Iris pigment epithelial cell (primary cell): ENCODE results near the gene KIZ.
"Not testable (repeated sequence)": the region's sequence is repeated elsewhere in the genome, so short reads cannot be mapped to it uniquely, and the experiment has no call there.

Source experiments
- DNase-seq: peaks from one replicate; pipeline ENCODE4 v3.0.0-alpha.2; 2011; ENCODE audit warnings: low read depth

KIZ gene

DNA sequence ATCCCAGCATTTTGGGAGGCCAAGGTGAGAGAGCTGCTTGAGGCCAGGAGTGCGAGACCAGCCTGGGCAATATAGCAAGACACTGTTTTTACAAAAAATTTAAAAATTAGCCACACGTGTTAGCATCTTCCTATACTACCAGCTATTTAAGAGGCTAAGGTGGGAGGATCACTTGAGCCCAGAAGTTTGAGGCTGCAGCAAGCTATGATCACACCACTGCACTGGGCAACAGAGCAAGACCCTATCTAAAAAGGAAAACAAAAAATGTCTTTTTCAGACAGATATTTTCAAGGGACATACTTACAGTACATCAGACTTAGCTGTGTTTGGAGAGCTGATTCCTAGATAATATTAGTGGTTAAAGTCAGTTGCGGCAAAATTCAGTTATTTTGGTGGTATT is 104.3 kb downstream of the KIZ start:
- DNase-seq: no peak

- DNase-seq: no peak
Measured at GRCh38 chr20:21230686-21231085, 104.8 kb downstream of the KIZ start.

GRCh38 chr20:21232546-21233280 is 106.8 kb downstream of the KIZ start:
- no peak for DNase-seq

- DNase-seq: no peak
Measured at GRCh38 chr20:21234324-21234723, 108.4 kb downstream of the KIZ start.

DNA sequence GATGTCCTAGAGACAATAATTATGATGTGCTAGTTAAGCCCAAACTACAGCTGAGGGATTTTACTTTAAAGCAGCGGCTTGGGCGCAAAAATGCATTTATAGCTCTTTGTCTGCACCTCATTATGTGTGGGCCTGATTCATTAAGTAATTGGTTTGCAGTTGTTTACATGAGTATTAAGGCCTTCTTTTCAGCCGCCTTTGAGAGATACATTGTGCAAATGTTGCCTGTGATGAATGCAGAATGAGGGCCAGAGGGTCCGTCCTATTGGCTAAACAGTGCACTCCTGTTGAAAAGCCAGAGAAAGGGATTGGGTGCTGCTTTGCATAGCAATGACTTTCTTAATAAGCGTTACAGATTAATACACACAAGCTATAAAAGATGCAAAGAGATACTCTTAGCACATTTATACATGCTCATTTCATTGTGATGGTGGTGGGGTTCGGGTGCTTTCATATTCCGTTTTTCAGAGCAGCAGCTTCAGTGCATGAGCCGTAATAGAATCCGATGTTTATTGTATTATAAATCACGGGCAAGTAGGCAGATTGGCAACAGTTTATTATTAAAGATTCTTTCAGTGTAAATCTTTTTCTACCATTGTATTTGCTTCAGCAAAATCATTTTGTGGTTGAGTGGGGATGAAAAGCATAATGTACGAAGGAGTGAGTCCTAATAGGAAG is 109.1 kb downstream of the KIZ start:
- no peak for DNase-seq

GRCh38 chr20:21235484-21236445 is 109.9 kb downstream of the KIZ start:
- DNase-seq: peak; percentile 60

GRCh38 chr20:21237956-21238799 is 112.3 kb downstream of the KIZ start:
- DNase-seq: peak; percentile 24

GRCh38 chr20:21238818-21239536 is 113.1 kb downstream of the KIZ start:
- no peak for DNase-seq

DNA sequence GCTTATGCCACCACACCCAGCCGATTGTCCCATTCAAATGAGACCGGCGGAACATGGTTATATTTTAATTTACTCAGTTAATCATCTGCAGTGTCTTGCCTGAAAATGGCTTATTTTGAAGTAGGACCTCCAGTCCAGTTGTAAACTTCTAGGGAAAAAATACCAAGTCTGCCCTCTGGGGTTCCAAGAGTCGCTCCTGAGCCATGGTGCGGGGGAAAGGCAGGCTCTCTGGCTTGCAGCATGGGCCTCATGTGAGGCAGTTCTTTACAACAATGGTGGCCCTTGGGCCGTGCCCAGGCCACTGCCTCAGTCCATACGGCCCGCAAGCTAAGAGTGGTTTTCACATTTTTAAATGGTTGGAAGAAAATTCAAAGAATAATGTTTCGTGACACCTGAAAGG is 114.5 kb downstream of the KIZ start:
- no peak for DNase-seq

DNA sequence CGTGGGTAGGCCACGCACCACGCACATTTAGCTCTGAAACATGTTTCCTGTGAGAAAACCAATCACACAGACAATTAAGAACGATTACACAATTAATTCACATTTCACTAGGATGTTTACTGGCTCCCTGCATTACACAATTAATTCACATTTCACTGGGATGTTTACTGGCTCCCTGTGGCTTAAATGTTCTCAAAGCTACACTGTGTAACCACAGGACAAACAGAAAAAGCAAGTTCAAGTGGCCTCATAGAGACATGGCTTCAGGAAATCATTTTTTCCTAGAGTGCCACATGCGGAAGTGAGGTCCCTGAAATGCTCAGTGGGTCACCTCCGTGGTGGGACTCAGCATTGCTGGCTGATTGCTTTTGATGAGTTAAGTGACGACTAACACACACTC is 115.5 kb downstream of the KIZ start:
- DNase-seq: no peak

DNA sequence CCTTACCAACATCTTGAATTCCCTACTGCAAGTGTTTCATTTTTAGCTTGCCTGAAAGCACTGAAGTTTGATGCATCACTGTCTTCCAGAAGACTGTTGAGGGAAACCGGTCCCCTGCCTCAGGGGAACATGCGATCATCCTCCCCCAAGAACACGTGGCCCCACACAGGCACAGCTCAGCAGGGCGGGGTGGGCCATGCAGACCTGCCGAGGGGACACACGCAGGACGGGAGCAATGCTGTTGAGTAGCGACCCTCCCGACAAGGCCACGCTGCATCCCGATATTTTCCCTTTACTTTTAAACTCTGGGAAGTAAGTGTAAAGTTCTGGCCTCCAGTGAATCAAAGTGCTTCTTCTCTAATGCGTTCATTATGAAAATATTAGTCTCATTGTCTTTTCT is 117.9 kb downstream of the KIZ start:
- no peak for DNase-seq

- DNase-seq: no peak
Measured at GRCh38 chr20:21244808-21245207, 118.9 kb downstream of the KIZ start.

DNA sequence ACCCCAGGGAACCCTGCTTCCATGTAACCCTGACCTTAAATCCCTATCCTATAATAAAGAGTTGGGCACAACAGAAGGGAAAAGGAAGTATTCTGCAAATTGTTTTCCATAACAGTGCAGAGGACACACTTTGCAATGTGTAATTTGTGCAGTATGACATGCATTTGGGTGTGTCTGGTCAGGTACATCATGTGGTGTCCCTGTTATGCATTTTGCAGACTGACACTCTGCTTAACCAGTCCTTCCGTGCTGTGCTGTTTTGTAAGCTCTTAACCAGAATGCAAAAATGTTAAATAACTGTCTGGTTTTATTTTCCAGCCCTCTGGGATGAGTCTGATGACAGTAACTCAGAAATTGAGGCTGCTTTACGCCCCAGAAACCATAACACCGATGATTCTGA is 120.3 kb downstream of the KIZ start:
- no peak for DNase-seq

- not testable (repeated sequence) for DNase-seq
Measured at GRCh38 chr20:21247603-21248095, 121.8 kb downstream of the KIZ start.

- DNase-seq: peak; percentile 16
Measured at GRCh38 chr20:21251278-21251677, 125.4 kb downstream of the KIZ start.

DNA sequence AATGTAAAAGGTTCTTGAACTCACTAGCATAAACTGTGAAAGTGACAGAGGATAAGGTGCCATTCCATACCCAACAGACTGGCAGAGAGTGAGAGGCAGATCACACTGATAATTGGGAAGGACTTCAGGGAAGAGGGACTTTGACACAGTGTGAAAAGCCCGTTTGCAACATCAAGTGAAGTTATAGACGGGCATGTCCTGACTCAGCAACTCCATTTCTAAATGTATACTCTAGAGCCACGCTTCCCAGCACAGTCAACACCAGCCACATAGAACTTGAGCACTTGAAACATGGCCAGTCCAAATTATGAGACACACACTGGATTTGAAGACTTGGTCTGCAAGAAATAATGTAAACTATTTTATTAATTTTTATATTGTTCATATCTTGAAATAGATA is 131.3 kb downstream of the KIZ start:
- no peak for DNase-seq

DNA sequence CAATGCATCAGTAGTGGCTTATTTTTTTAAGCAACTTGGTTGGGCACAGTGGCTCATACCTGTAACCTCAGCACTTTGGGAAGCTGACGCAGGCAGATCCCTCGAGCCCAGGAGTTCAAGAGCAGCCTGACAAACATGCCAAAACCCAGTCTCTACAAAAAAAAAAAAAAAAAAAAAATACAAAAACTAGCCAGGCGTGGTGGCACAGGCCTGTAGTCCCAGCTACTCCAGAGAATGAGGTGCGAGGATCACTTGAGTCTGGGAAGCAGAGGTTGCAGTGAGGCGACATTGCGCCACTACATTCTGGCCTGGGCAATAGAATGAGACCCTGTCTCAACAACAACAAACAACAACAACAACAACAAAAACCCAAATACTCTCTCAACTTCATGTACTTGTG is 132.5 kb downstream of the KIZ start:
- DNase-seq: no peak

DNA sequence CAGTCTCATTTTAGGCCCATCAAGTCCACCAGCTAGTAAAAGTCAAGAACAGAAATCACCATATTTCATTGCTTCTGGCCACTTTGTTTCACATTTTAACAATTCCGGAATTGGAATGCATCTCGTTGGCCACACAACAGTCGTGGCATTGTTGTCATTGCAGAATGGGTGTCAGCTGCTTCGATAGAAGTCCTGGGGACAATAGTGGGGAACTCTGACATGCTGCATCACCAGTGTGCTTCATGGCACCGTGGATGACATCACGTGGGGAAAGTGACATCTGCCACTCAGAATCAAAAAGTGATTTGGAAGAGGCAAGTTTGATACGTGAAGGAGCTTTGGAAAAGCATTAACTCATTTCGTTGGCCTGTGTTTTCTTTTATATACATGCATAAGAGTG is 133.5 kb downstream of the KIZ start:
- DNase-seq: no peak

DNA sequence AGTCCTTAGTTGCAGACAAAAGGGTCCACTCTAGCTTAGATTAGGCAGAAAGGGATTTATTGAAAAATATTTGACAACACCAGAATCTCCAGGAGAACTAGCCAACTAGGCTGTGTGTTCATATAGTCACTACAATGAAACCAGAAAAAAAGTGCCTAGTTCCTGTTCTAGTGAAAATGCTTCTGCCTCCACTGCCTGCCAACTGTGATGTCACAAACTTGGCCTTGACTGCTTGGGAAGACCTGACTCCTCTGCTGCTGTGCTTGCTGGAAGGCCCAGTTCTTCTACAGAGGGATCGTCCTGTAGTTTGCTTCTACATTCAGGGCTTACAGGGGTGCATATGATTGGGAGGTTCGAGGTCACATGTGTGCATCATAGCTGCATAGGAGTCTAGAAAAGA is 136.9 kb downstream of the KIZ start:
- peak; percentile 6 for DNase-seq

- no peak for DNase-seq
Measured at GRCh38 chr20:21265261-21266190, 139.6 kb downstream of the KIZ start.
